ENCODE data around the gene METTL14.

The METTL14 gene

DNA sequence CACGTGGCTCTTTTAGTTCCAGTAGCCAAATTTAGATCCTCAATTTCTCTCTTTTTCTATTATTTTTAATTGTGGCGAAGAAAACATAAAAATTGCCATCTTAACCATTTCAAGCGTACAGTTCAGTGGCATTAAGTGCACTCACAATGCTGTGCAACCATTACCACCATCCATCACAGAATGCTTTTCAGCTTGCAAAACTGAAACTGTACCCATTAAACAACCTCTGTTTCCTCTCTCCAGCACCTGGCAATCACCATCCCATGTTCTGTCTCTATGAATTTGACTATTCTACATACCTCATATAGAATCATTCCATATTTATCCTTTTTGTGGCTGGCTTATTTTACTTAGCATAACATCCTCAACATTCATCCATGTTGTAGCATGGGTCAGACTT, 74.9 kb downstream of the METTL14 start:
- Histone ChIP-seq H3K36me3 (ENCODE audit: low read depth) (peaks cover 74% of the 10 kb centered on the region), H3K9me3 (ENCODE audit: severe bottlenecking) (no peaks in the 10 kb centered on the region), H3K4me1 (ENCODE audit: insufficient read depth, poor library complexity, severe bottlenecking) (peaks cover 2% of the 10 kb centered on the region), H3K27me3 (ENCODE audit: insufficient read depth, poor library complexity, severe bottlenecking) (no peaks in the 10 kb centered on the region), H3K4me3 (ENCODE audit: severe bottlenecking) (no peak overlapping the region), H3K27ac (ENCODE audit: poor library complexity, severe bottlenecking) (no peak overlapping the region)
- DNase-seq (ENCODE audit: low spot score) (no peak), ATAC-seq (ENCODE audit: low read depth) (no peak)
- no peak for TF ChIP-seq CTCF (IDR thresholded peaks at IDR 0.05; ENCODE audit: poor library complexity, severe bottlenecking)

- ATAC-seq (ENCODE audit: low read depth) (no peak), DNase-seq (ENCODE audit: low spot score) (no peak)
- no peaks in the 10 kb centered on the region for H3K9me3 ChIP-seq (ENCODE audit: severe bottlenecking)
- no peak overlapping the region for H3K4me3 ChIP-seq (ENCODE audit: severe bottlenecking)
- H3K4me1 ChIP-seq (ENCODE audit: insufficient read depth, poor library complexity, severe bottlenecking), result peaks cover 6% of the 10 kb centered on the region
- H3K27ac ChIP-seq (ENCODE audit: poor library complexity, severe bottlenecking), result no peak overlapping the region
- H3K27me3 ChIP-seq (ENCODE audit: insufficient read depth, poor library complexity, severe bottlenecking), result no peaks in the 10 kb centered on the region
- TF ChIP-seq CTCF (IDR thresholded peaks at IDR 0.05; ENCODE audit: poor library complexity, severe bottlenecking), result no peak
- peaks cover 74% of the 10 kb centered on the region for H3K36me3 ChIP-seq (ENCODE audit: low read depth)
Measured at GRCh38 chr4:118760493-118760892, 75.3 kb downstream of the METTL14 start.

DNA sequence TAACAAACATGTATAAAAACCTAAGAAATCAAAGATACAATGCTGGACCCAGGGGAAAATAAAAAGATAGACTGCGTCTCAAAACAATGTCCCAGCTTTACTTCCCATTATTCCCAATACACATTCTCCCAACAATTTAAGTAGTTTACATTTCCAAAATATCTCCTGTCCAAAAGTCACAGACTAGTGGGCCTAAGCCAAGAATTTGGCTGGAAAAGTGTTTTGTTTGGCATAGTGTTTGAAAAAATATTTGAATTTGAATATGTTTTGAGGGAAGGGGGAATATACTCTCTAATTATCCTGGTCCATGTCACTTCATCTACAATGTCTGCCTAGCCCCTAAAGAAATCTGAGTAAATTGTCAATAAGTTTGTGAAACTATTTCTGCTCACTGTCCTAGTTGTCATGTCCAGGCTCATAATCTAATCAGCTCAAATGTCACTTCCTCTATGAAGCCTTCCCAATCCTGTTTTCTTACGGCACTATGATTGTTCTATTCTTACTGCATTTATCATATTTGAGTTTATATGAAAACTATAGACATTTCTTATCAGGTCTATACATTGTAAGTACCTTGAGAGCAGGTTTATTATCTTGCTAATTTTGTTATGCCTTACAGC, 76.3 kb downstream of the METTL14 start:
- Histone ChIP-seq H3K27ac (ENCODE audit: poor library complexity, severe bottlenecking) (no peak overlapping the region), H3K9me3 (ENCODE audit: severe bottlenecking) (no peaks in the 10 kb centered on the region), H3K4me1 (ENCODE audit: insufficient read depth, poor library complexity, severe bottlenecking) (peaks cover 13% of the 10 kb centered on the region), H3K4me3 (ENCODE audit: severe bottlenecking) (no peak overlapping the region), H3K27me3 (ENCODE audit: insufficient read depth, poor library complexity, severe bottlenecking) (no peaks in the 10 kb centered on the region), H3K36me3 (ENCODE audit: low read depth) (peaks cover 77% of the 10 kb centered on the region)
- DNase-seq (ENCODE audit: low spot score) (no peak), ATAC-seq (ENCODE audit: low read depth) (no peak)
- no peak for TF ChIP-seq CTCF (IDR thresholded peaks at IDR 0.05; ENCODE audit: poor library complexity, severe bottlenecking)

GRCh38 chr4:118762155-118762554, 77.0 kb downstream of the METTL14 start:
- Histone ChIP-seq H3K4me3 (ENCODE audit: severe bottlenecking) (no peak overlapping the region), H3K9me3 (ENCODE audit: severe bottlenecking) (no peaks in the 10 kb centered on the region), H3K27ac (ENCODE audit: poor library complexity, severe bottlenecking) (no peak overlapping the region), H3K4me1 (ENCODE audit: insufficient read depth, poor library complexity, severe bottlenecking) (peaks cover 13% of the 10 kb centered on the region), H3K27me3 (ENCODE audit: insufficient read depth, poor library complexity, severe bottlenecking) (no peaks in the 10 kb centered on the region), H3K36me3 (ENCODE audit: low read depth) (peaks cover 77% of the 10 kb centered on the region)
- ATAC-seq (ENCODE audit: low read depth) (no peak), DNase-seq (ENCODE audit: low spot score) (no peak)
- TF ChIP-seq CTCF (IDR thresholded peaks at IDR 0.05; ENCODE audit: poor library complexity, severe bottlenecking), result no peak

DNA sequence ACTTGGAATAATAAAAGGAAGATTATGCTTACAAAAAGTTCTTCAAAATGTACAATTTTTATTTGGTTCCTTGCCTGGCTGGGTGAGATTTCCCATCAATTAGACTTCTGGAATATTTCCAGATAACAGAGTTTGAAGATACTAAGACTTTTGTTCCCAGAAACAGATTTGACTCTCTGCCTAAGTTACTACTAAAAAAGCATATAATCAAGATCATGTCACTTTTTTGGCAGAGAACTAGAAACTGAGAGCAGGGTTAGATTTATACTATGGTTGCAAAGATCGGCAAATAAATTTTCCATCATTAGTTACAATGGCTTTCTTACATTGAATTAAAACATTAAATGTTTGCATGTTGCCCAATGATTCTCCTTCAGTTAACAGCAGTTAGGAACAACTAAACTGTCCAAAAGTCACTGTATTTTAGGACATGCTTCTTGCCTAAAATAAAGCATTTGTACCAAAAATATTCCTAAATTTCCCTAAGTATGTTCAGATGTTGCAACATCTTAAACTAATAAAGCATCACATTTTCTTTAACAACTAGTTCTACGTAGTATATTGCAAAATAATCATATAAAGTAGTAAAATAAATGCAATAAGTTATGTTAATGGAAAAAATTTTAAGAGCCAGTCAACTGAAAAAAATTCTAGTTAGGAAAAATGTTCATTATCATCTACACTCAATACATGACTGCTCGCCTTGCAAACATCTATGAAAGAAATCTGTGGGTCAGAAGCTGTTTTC, 77.7 kb downstream of the METTL14 start:
- DNase-seq (ENCODE audit: low spot score) (no peak), ATAC-seq (ENCODE audit: low read depth) (no peak)
- Histone ChIP-seq H3K27me3 (ENCODE audit: insufficient read depth, poor library complexity, severe bottlenecking) (no peaks in the 10 kb centered on the region), H3K4me3 (ENCODE audit: severe bottlenecking) (no peak overlapping the region), H3K9me3 (ENCODE audit: severe bottlenecking) (no peaks in the 10 kb centered on the region), H3K4me1 (ENCODE audit: insufficient read depth, poor library complexity, severe bottlenecking) (peaks cover 13% of the 10 kb centered on the region), H3K36me3 (ENCODE audit: low read depth) (peaks cover 77% of the 10 kb centered on the region), H3K27ac (ENCODE audit: poor library complexity, severe bottlenecking) (no peak overlapping the region)
- TF ChIP-seq CTCF (IDR thresholded peaks at IDR 0.05; ENCODE audit: poor library complexity, severe bottlenecking), result no peak
